G401 (cell line): ENCODE measurements around the gene GRIK5. TPM values are rescaled to one million over a fixed set of nuclear protein-coding genes. Genes with fewer than 3 reads are reported as not detected.
"Not testable (repeated sequence)": the region's sequence is repeated elsewhere in the genome, so short reads cannot be mapped to it uniquely, and the experiment has no call there.

Experiments
- DNase-seq: peaks from one replicate; pipeline ENCODE4 v3.0.0-alpha.2; 2015; ENCODE audit warnings: low spot score
- in situ Hi-C: cut with HindIII; loops from 2 replicates; pipeline ENCODE4 v1.10.0; 2016; ENCODE audit warnings: low sequenced_read_pairs, mixed read lengths
- total RNA-seq: library from RNA; depleted of rRNA; stranded (reverse); fragments of >200 nt; shearing (Covaris generic); gene quantifications from 2 replicates; pipeline ENCODE4 v1.2.3, GENCODE V29; 2014

Gene GRIK5
- total RNA-seq, 1 experiment from 2014 or later = 1.1 TPM

GRCh38 chr19:42030645-42031440 lies 39.2 kb downstream of the GRIK5 start:
- in situ Hi-C loops = no loop called here
- DNase-seq = peak; percentile 73

GRCh38 chr19:42028304-42029216 lies 41.4 kb downstream of the GRIK5 start:
- no peak for DNase-seq
- in situ Hi-C loops = no loop called here

GRCh38 chr19:42024622-42025111 lies 45.3 kb downstream of the GRIK5 start:
- peak; percentile 91 for DNase-seq
- in situ Hi-C loops = no loop called here

- no peak for DNase-seq
- in situ Hi-C loops = no loop called here
Observed at GRCh38 chr19:42023943-42024260, 46.1 kb downstream of the GRIK5 start.

GRCh38 chr19:42023121-42023942 lies 46.7 kb downstream of the GRIK5 start:
- in situ Hi-C loops = no loop called here
- DNase-seq = peak; percentile 32

- DNase-seq = no peak
- in situ Hi-C loops = no loop called here
Observed at GRCh38 chr19:42022616-42023015, 47.4 kb downstream of the GRIK5 start.

GRCh38 chr19:42021185-42021584 lies 48.8 kb downstream of the GRIK5 start:
- in situ Hi-C loops = no loop called here
- no peak for DNase-seq

GRCh38 chr19:42018503-42019193 lies 51.4 kb downstream of the GRIK5 start:
- in situ Hi-C loops = no loop called here
- DNase-seq = no peak

- in situ Hi-C loops = no loop called here
- no peak for DNase-seq
Observed at GRCh38 chr19:42017040-42017439, 53.0 kb downstream of the GRIK5 start.

GRCh38 chr19:42012747-42013146 lies 57.3 kb downstream of the GRIK5 start:
- DNase-seq, in situ Hi-C loops: not testable (repeated sequence)

GRCh38 chr19:42010245-42011126 lies 59.5 kb downstream of the GRIK5 start:
- in situ Hi-C loops = no loop called here
- DNase-seq = no peak

GRCh38 chr19:42006569-42006968 lies 63.4 kb downstream of the GRIK5 start:
- in situ Hi-C loops = no loop called here
- no peak for DNase-seq

- in situ Hi-C loops = no loop called here
- no peak for DNase-seq
Observed at GRCh38 chr19:42005504-42005903, 64.5 kb downstream of the GRIK5 start.

GRCh38 chr19:42003506-42004294 lies 66.3 kb downstream of the GRIK5 start:
- in situ Hi-C loops = no loop called here
- DNase-seq = no peak

- in situ Hi-C loops = no loop called here
- peak; percentile 67 for DNase-seq
Observed at GRCh38 chr19:41999878-42000208, 70.2 kb downstream of the GRIK5 start.

- peak; percentile 33 for DNase-seq
- in situ Hi-C loops = no loop called here
Observed at GRCh38 chr19:41999071-41999877, 70.7 kb downstream of the GRIK5 start.
